K562 (cell line): ENCODE data around the gene IRX1. TPM values are rescaled to one million over a fixed set of nuclear protein-coding genes. Genes with fewer than 3 reads are reported as not detected.

Source experiments
- ELF1 ChIP-seq: fragments of 200-800 bp; sonication (Bioruptor generic); IDR thresholded peaks from 2 replicates; pipeline ENCODE4 v1.6.1; 2016; ENCODE audit warnings: missing genetic modification characterization, missing compliant biosample characterization
- HSF4 ChIP-seq: fragments of 250-450 bp; sonication (Bioruptor Pico); IDR thresholded peaks from 2 replicates; pipeline ENCODE4 v2.1.2; 2022; ENCODE audit warnings: mild to moderate bottlenecking, moderate library complexity, borderline replicate concordance
- MGA ChIP-seq: fragments of 450-650 bp; IDR thresholded peaks from 2 replicates; pipeline ENCODE4 v1.6.1; 2016; ENCODE audit warnings: mild to moderate bottlenecking, moderate library complexity
- TSC22D4 ChIP-seq: fragments of 450-650 bp; IDR thresholded peaks from 2 replicates; pipeline ENCODE4 v1.6.1; 2016; ENCODE audit warnings: missing genetic modification characterization, missing biosample characterization, control low read depth
- polyA plus RNA-seq, 8 experiments: library from polyadenylated mRNA; depleted of rRNA in 4 of 8; stranded (reverse) in 5 of 8; unstranded in 3 of 8; fragments of >200 nt; fragmentation: Nextera tagmentation in 2 of 8; fragmentation: Illumina TruSeq in 1 of 8; extraction: Ambion mirVana in 2 of 8; extraction: Trizol in 1 of 8; gene quantifications; 2 replicates each; pipeline versions ENCODE4 v1.2.1 to v1.2.3, GENCODE V29; 2011 to 2014; ENCODE audit warnings: inconsistent platforms in 1 of 8, missing spikeins in 1 of 8
- total RNA-seq, 7 experiments: library from RNA; depleted of rRNA in 6 of 7; stranded (reverse); fragments of >200 nt in 6 of 7; fragmentation: Illumina TruSeq in 2 of 7; extraction: Trizol in 2 of 7; gene quantifications; 2 replicates each; pipeline versions ENCODE4 v1.2.1 to v1.2.3, GENCODE V29; 2011 to 2021; ENCODE audit warnings: low replicate concordance in 1 of 7

IRX1 gene
- total and polyA plus RNA-seq, 9 of the 15 experiments (the other 6 are each of a cell fraction or from before 2014, with no cell fraction given): not detected

DNA sequence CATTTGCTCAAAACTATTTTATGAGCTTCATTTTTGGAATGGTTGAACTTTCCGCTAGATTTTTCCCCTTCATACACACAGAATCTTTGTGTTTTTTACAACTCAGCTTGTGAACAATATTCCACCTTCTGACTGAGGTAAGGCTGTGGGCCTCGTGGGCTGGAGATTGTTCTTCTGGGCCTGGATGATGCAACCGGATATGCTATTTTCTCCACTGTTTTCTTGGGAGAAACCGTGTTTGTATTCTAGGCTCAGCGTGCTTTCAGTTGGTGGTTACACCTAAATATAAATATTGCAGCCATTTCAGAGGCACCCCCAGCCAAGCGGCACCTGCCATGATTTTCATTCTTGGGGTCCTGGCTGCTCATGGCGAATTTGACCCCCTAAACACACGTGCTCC, 55.2 kb downstream of the IRX1 start (continued):
- TF ChIP-seq MGA: 0 out of 2 replicates have a peak, but pooled peaks have one; percentile 19
- no peak for TF ChIP-seq HSF4
- TF ChIP-seq ELF1 (tag): no peak
- TF ChIP-seq TSC22D4 (tag): no peak
